ENCODE results near the gene GPRASP3. TPM values are rescaled to one million over a fixed set of nuclear protein-coding genes. Genes with fewer than 3 reads are reported as not detected.

The GPRASP3 gene
- total and polyA plus RNA-seq, 2 donors (not counting 3 experiments of a cell fraction or from before 2014, with no cell fraction given): 4.0 to 7.2 TPM

GRCh38 chrX:102739657-102740056 is 19.1 kb downstream of the GPRASP3 start:
- Histone ChIP-seq H2AFZ (ENCODE audit: low read depth, low read length) (no peak overlapping the region), H3K9me3 (replicated peaks; ENCODE audit: control insufficient read depth, insufficient read depth, low read length) (no peaks in the 10 kb centered on the region), H3K27ac (ENCODE audit: insufficient read depth, low read depth, low read length) (no peak overlapping the region), H3K9ac (replicated peaks; ENCODE audit: extremely low read depth, insufficient read depth, low read length) (no peak overlapping the region), H3K36me3 (ENCODE audit: control insufficient read depth in 2 of 2, extremely low read depth in 1 of 2, insufficient read depth in 2 of 2, low read length in 2 of 2) (no peaks in the 10 kb centered on the region), H3K9me1 (replicated peaks; ENCODE audit: control insufficient read depth, extremely low read depth, insufficient read depth, low read length) (no peaks in the 10 kb centered on the region), H3K4me1 (ENCODE audit: control insufficient read depth, extremely low read depth, insufficient read depth, low read length) (no peaks in the 10 kb centered on the region), H3K4me2 (ENCODE audit: insufficient read depth, low read length) (no peak overlapping the region), H3K27me3 (ENCODE audit: control insufficient read depth in 2 of 2, insufficient read depth in 2 of 2, low read length in 2 of 2) (no peaks in the 10 kb centered on the region), H3K79me2 (ENCODE audit: control insufficient read depth, insufficient read depth, low read length) (no peaks in the 10 kb centered on the region), H4K20me1 (replicated peaks; ENCODE audit: control insufficient read depth, extremely low read depth, insufficient read depth, low read length) (no peaks in the 10 kb centered on the region), H3K4me3 (replicated peaks in 1 of 3; ENCODE audit: insufficient read depth in 1 of 3, low read depth in 1 of 3, low read length in 3 of 3) (no peak overlapping the region)
- dilution Hi-C loops (cut with MboI; ENCODE audit: extremely low pct_ligation_motif_present, low sequenced_read_pairs) (no loop called here), intact Hi-C loops (cut with micrococcal nuclease) (no loop called here)
- TF ChIP-seq, protein P1, sequence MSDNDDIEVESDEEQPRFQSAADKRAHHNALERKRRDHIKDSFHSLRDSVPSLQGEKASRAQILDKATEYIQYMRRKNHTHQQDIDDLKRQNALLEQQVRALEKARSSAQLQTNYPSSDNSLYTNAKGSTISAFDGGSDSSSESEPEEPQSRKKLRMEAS (IDR thresholded peaks at IDR 0.05; ENCODE audit: insufficient read depth, insufficient read length): no peak
- no peak for TF ChIP-seq FOS (IDR thresholded peaks at IDR 0.05; ENCODE audit: borderline replicate concordance, insufficient read depth, low read length)
- no peak for TF ChIP-seq POLR2AphosphoS5 (IDR thresholded peaks at IDR 0.05; ENCODE audit: insufficient read depth, low read depth, low read length)
- TF ChIP-seq MYC (IDR thresholded peaks at IDR 0.05; ENCODE audit: low read depth, low read length): no peak
- no peak for TF ChIP-seq JUN (IDR thresholded peaks at IDR 0.05; ENCODE audit: borderline replicate concordance, insufficient read depth, insufficient read length, low read depth)
- TF ChIP-seq EZH2 (IDR thresholded peaks at IDR 0.05; ENCODE audit: borderline replicate concordance, low read depth, low read length, severe bottlenecking): no peak
- no peak for TF ChIP-seq GATA2 (IDR thresholded peaks at IDR 0.05; ENCODE audit: insufficient read depth, insufficient read length, low read depth, low read length)
- TF ChIP-seq POLR2A (IDR thresholded peaks at IDR 0.05; ENCODE audit: low read depth, low read length): no peak
- TF ChIP-seq, protein P2, sequence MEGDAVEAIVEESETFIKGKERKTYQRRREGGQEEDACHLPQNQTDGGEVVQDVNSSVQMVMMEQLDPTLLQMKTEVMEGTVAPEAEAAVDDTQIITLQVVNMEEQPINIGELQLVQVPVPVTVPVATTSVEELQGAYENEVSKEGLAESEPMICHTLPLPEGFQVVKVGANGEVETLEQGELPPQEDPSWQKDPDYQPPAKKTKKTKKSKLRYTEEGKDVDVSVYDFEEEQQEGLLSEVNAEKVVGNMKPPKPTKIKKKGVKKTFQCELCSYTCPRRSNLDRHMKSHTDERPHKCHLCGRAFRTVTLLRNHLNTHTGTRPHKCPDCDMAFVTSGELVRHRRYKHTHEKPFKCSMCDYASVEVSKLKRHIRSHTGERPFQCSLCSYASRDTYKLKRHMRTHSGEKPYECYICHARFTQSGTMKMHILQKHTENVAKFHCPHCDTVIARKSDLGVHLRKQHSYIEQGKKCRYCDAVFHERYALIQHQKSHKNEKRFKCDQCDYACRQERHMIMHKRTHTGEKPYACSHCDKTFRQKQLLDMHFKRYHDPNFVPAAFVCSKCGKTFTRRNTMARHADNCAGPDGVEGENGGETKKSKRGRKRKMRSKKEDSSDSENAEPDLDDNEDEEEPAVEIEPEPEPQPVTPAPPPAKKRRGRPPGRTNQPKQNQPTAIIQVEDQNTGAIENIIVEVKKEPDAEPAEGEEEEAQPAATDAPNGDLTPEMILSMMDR (IDR thresholded peaks at IDR 0.05; ENCODE audit: extremely low read depth in 1 of 2, insufficient read depth in 1 of 2, low read depth in 1 of 2, low read length in 2 of 2): no peak
- BruUV-seq (replicated peaks): no TSS peak
- CTCF ChIA-PET: no interaction called here
- DNase-seq (ENCODE audit: low read depth, low spot score): no peak
- POLR2A ChIA-PET: no interaction called here
- no peak for FAIRE-seq
